Measurements from ENCODE around the gene TSHZ2. TPM values are rescaled to one million over a fixed set of nuclear protein-coding genes. Genes with fewer than 3 reads are reported as not detected.

The TSHZ2 gene
- total RNA-seq, 3 donors from 2014 or later = 31.7 to 106 (median 59.6) TPM

- no peaks in the 10 kb centered on the region for H3K4me1 ChIP-seq
- H3K4me3 ChIP-seq = no peak overlapping the region
- H3K27ac ChIP-seq = no peak overlapping the region
- no peaks in the 10 kb centered on the region for H3K9me3 ChIP-seq
- intact Hi-C loops (cut with DNase I; ENCODE audit: low total_unique reads) = no loop called here
- DNase-seq (ENCODE audit: low spot score in 2 of 2) = no peak
- H3K36me3 ChIP-seq = no peaks in the 10 kb centered on the region
- H3K27me3 ChIP-seq = no peaks in the 10 kb centered on the region
- TF ChIP-seq POLR2AphosphoS5 (IDR thresholded peaks at IDR 0.05) (no peak), CTCF (IDR thresholded peaks at IDR 0.05) (no peak), POLR2A (IDR thresholded peaks at IDR 0.05) (no peak)
Measured at GRCh38 chr20:53274365-53274764, 302.2 kb downstream of the TSHZ2 start.

DNA sequence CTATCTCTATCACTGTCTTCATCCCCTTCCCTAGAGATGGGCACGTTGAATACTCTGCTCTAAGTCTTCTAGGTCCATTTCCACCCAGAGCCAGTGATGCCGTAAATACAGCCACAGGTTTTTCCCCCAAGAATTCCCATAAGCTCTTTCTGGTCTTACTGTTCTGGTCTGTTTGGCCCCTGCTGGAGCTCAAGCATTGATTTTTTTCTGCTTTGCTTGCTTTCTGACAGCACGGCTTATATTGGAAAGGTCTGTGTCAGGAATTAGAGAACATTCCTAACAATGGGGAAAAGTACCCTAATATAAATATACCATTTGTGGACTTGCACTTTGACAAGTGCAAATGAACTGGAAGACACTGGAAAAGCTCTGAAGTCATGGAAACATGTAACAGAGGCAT is 302.6 kb downstream of the TSHZ2 start:
- Histone ChIP-seq H3K9me3 (no peaks in the 10 kb centered on the region), H3K27me3 (no peaks in the 10 kb centered on the region), H3K4me3 (no peak overlapping the region), H3K27ac (no peak overlapping the region), H3K36me3 (no peaks in the 10 kb centered on the region), H3K4me1 (no peaks in the 10 kb centered on the region)
- TF ChIP-seq POLR2AphosphoS5 (IDR thresholded peaks at IDR 0.05) = no peak
- no peak for TF ChIP-seq CTCF (IDR thresholded peaks at IDR 0.05)
- TF ChIP-seq POLR2A (IDR thresholded peaks at IDR 0.05) = no peak
- intact Hi-C loops (cut with DNase I; ENCODE audit: low total_unique reads) = no loop called here
- DNase-seq (ENCODE audit: low spot score in 2 of 2) = no peak

GRCh38 chr20:53276143-53276542 is 304.0 kb downstream of the TSHZ2 start:
- H3K9me3 ChIP-seq = no peaks in the 10 kb centered on the region
- no peaks in the 10 kb centered on the region for H3K36me3 ChIP-seq
- TF ChIP-seq CTCF (IDR thresholded peaks at IDR 0.05) (no peak), POLR2A (IDR thresholded peaks at IDR 0.05) (no peak), POLR2AphosphoS5 (IDR thresholded peaks at IDR 0.05) (no peak)
- DNase-seq (ENCODE audit: low spot score in 2 of 2) = peak in 1 of 2 donors; percentile 68
- no peaks in the 10 kb centered on the region for H3K4me1 ChIP-seq
- no peak overlapping the region for H3K27ac ChIP-seq
- H3K27me3 ChIP-seq = no peaks in the 10 kb centered on the region
- intact Hi-C loops (cut with DNase I; ENCODE audit: low total_unique reads) = no loop called here
- H3K4me3 ChIP-seq = no peak overlapping the region

DNA sequence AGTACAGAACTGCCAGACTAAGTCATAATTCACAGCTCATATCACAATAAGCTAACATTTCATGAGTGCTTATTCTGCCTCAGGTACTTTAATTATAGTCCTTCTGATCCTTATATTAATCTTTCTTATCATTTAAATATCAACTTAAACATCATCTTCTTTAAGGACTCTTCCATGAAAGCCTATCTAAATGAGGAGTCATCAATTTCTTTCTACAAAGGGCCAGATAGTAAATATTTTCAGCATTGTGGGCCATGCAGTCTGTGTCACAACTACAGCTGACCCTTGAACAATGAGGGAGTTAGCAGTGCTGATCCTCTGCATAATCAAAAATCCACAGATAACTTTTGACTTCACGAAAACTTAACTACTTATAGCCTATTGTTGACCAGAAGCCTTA is 306.4 kb downstream of the TSHZ2 start:
- Histone ChIP-seq H3K4me1 (no peaks in the 10 kb centered on the region), H3K9me3 (no peaks in the 10 kb centered on the region), H3K36me3 (no peaks in the 10 kb centered on the region), H3K27me3 (no peaks in the 10 kb centered on the region), H3K27ac (no peak overlapping the region), H3K4me3 (no peak overlapping the region)
- intact Hi-C loops (cut with DNase I; ENCODE audit: low total_unique reads) = no loop called here
- DNase-seq (ENCODE audit: low spot score in 2 of 2) = no peak
- no peak for TF ChIP-seq POLR2AphosphoS5 (IDR thresholded peaks at IDR 0.05)
- no peak for TF ChIP-seq CTCF (IDR thresholded peaks at IDR 0.05)
- TF ChIP-seq POLR2A (IDR thresholded peaks at IDR 0.05) = no peak

GRCh38 chr20:53279735-53280134 is 307.6 kb downstream of the TSHZ2 start:
- Histone ChIP-seq H3K36me3 (no peaks in the 10 kb centered on the region), H3K27ac (no peak overlapping the region), H3K4me1 (no peaks in the 10 kb centered on the region), H3K9me3 (no peaks in the 10 kb centered on the region), H3K4me3 (no peak overlapping the region), H3K27me3 (no peaks in the 10 kb centered on the region)
- DNase-seq (ENCODE audit: low spot score in 2 of 2) = no peak
- intact Hi-C loops (cut with DNase I; ENCODE audit: low total_unique reads) = no loop called here
- TF ChIP-seq POLR2AphosphoS5 (IDR thresholded peaks at IDR 0.05) (no peak), POLR2A (IDR thresholded peaks at IDR 0.05) (no peak), CTCF (IDR thresholded peaks at IDR 0.05) (no peak)

Data from breast epithelium (tissue), 4 donors.